K562 (cell line): ENCODE measurements around the gene ABCB9. TPM values are rescaled to one million over a fixed set of nuclear protein-coding genes. Genes with fewer than 3 reads are reported as not detected.

Experiments
- ADNP ChIP-seq: fragments of 200-800 bp; sonication (Bioruptor generic); IDR thresholded peaks from 2 replicates; pipeline ENCODE4 v1.6.1; 2016; ENCODE audit warnings: missing genetic modification characterization, missing compliant biosample characterization
- ARHGAP35 ChIP-seq: fragments of 450-650 bp; IDR thresholded peaks from 2 replicates; pipeline ENCODE4 v1.6.1; 2018; ENCODE audit not compliant: partially characterized antibody
- BACH1 ChIP-seq: fragments of 200-800 bp; sonication (Bioruptor generic); IDR thresholded peaks from 2 replicates; pipeline ENCODE4 v1.6.1; 2016; ENCODE audit warnings: missing genetic modification characterization, missing compliant biosample characterization
- CREB1 ChIP-seq, 2 experiments: sonication (generic) in 1 of 2; formaldehyde crosslinking in 1 of 2; IDR thresholded peaks; 2 replicates each; pipeline versions ENCODE4 v1.6.1 to v1.8.0; 2012 to 2022; ENCODE audit warnings: inconsistent platforms in 1 of 2, mild to moderate bottlenecking in 1 of 2, missing genetic modification reagents in 1 of 2, moderate library complexity in 1 of 2
- CREM ChIP-seq: IDR thresholded peaks from 2 replicates; pipeline ENCODE4 v1.6.1; 2014; ENCODE audit warnings: antibody characterized with exemption, low read depth
- FOSL1 ChIP-seq: fragments of 200-800 bp; sonication (Bioruptor generic); conservative IDR thresholded peaks from 2 replicates; pipeline ENCODE4 v1.6.1; 2016; ENCODE audit warnings: missing genetic modification characterization, missing compliant biosample characterization
- FOXP1 ChIP-seq: sonication (generic); formaldehyde crosslinking; IDR thresholded peaks from 2 replicates; pipeline ENCODE4 v1.8.0; 2022; ENCODE audit warnings: mild to moderate bottlenecking, missing genetic modification reagents
- GTF2E2 ChIP-seq: fragments of 200-800 bp; sonication (Bioruptor generic); IDR thresholded peaks from 2 replicates; pipeline ENCODE4 v1.6.1; 2016; ENCODE audit warnings: missing genetic modification characterization, missing compliant biosample characterization
- HMG20B ChIP-seq: fragments of 250-450 bp; sonication (Bioruptor Pico); IDR thresholded peaks from 2 replicates; pipeline ENCODE4 v1.5.0; 2021; ENCODE audit warnings: mild to moderate bottlenecking
- L3MBTL2 ChIP-seq: fragments of 450-650 bp; IDR thresholded peaks from 2 replicates; pipeline ENCODE4 v1.6.1; 2016; ENCODE audit warnings: mild to moderate bottlenecking, moderate library complexity
- MCM3 ChIP-seq: fragments of 450-650 bp; IDR thresholded peaks from 2 replicates; pipeline ENCODE4 v1.6.1; 2016
- MTA2 ChIP-seq: fragments of 450-650 bp; IDR thresholded peaks from 2 replicates; pipeline ENCODE4 v1.6.1; 2016; ENCODE audit warnings: low read depth
- RAD21 ChIP-seq, 2 experiments: fragments of 250-450 bp in 1 of 2; fragments of 450-650 bp in 1 of 2; sonication (Bioruptor Pico) in 1 of 2; formaldehyde crosslinking in 1 of 2; IDR thresholded peaks in 1 of 2; conservative IDR thresholded peaks in 1 of 2; 2 replicates each; pipeline versions ENCODE4 v1.4.0 to v1.8.0; 2020 to 2022; ENCODE audit warnings: mild to moderate bottlenecking in 2 of 2, moderate library complexity in 1 of 2
- THRAP3 ChIP-seq: fragments of 450-650 bp; IDR thresholded peaks from 2 replicates; pipeline ENCODE4 v1.6.1; 2016; ENCODE audit warnings: mild to moderate bottlenecking, inconsistent platforms, borderline replicate concordance
- TOE1 ChIP-seq, 2 experiments: fragments of 450-650 bp in 1 of 2; sonication (generic) in 1 of 2; formaldehyde crosslinking in 1 of 2; IDR thresholded peaks; 2 replicates each; pipeline versions ENCODE4 v1.7.1 to v1.8.0; 2016 to 2022; ENCODE audit warnings: borderline replicate concordance in 2 of 2, mild to moderate bottlenecking in 2 of 2, antibody characterized with exemption in 1 of 2, inconsistent platforms in 1 of 2, low read depth in 1 of 2, missing genetic modification reagents in 1 of 2, moderate library complexity in 1 of 2
- WHSC1 ChIP-seq: IDR thresholded peaks from one replicate; pipeline ENCODE4 v1.6.1; 2012; ENCODE audit warnings: low read length, control low read depth, inconsistent platforms
- ZBED1 ChIP-seq: IDR thresholded peaks from 2 replicates; pipeline ENCODE4 v1.6.1; 2014
- ZNF347 ChIP-seq: fragments of 450-650 bp; formaldehyde crosslinking; IDR thresholded peaks from 2 replicates; pipeline ENCODE4 v1.4.0; 2020; ENCODE audit warnings: low read depth, mild to moderate bottlenecking, moderate library complexity
- ZZZ3 ChIP-seq: fragments of 450-650 bp; IDR thresholded peaks from 2 replicates; pipeline ENCODE4 v1.6.1; 2016; ENCODE audit warnings: antibody characterized with exemption, mild to moderate bottlenecking, moderate library complexity
- polyA plus RNA-seq, 8 experiments: library from polyadenylated mRNA; depleted of rRNA in 4 of 8; stranded (reverse) in 5 of 8; unstranded in 3 of 8; fragments of >200 nt; fragmentation: Nextera tagmentation in 2 of 8; fragmentation: Illumina TruSeq in 1 of 8; extraction: Ambion mirVana in 2 of 8; extraction: Trizol in 1 of 8; gene quantifications; 2 replicates each; pipeline versions ENCODE4 v1.2.1 to v1.2.3, GENCODE V29; 2011 to 2014; ENCODE audit warnings: inconsistent platforms in 1 of 8, missing spikeins in 1 of 8
- total RNA-seq, 7 experiments: library from RNA; depleted of rRNA in 6 of 7; stranded (reverse); fragments of >200 nt in 6 of 7; fragmentation: Illumina TruSeq in 2 of 7; extraction: Trizol in 2 of 7; gene quantifications; 2 replicates each; pipeline versions ENCODE4 v1.2.1 to v1.2.3, GENCODE V29; 2011 to 2021; ENCODE audit warnings: low replicate concordance in 1 of 7
- TF ChIP-seq, protein P1 (sequence below): fragments of 250-450 bp; sonication (Bioruptor Pico); IDR thresholded peaks from 2 replicates; pipeline ENCODE4 v1.5.1; 2021; ENCODE audit warnings: mild to moderate bottlenecking
- TF ChIP-seq, protein P2 (sequence below), 2 experiments: fragments of 450-650 bp; IDR thresholded peaks; 2 replicates each; pipeline ENCODE4 v1.6.1; 2018; ENCODE audit warnings: mild to moderate bottlenecking in 2 of 2, low read depth in 1 of 2; ENCODE audit not compliant: partially characterized antibody in 2 of 2

ABCB9 gene
- total and polyA plus RNA-seq, 9 of the 15 experiments (the other 6 are each of a cell fraction or from before 2014, with no cell fraction given): 0.20 to 12.6 (median 6.2) TPM

DNA sequence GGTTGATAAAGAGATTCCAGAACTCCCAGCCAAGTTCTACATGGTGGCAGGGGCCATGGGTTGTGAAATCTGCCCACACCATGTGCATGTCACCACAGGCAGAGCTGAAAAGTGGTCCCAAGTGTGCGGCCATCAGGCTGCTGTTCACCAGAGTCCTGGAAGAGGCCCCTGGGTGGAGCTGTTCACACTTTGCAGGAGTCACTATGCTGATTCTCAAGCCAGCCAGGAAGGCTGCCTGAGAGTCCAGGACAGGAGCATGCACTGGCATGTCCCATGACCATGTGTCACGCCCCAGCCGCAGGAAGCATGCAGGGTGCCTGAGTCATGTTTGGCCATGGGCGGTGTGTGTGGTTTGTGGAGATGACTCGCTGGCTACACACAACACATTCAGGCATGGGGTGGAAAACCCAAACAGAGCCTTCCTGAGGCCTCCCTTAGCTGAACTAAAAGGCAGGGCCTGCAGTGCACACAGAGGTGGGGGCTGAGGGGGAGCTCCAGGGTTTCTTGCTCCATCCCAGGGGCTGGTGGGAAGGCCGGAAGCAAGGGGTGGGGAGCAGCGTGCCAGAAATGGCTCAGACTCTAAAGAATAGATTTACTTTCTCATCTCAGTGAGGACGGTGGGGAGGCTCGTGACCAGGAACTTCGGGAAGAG lies 19.4 kb downstream of the ABCB9 start (continued):
- TF ChIP-seq, protein P1, sequence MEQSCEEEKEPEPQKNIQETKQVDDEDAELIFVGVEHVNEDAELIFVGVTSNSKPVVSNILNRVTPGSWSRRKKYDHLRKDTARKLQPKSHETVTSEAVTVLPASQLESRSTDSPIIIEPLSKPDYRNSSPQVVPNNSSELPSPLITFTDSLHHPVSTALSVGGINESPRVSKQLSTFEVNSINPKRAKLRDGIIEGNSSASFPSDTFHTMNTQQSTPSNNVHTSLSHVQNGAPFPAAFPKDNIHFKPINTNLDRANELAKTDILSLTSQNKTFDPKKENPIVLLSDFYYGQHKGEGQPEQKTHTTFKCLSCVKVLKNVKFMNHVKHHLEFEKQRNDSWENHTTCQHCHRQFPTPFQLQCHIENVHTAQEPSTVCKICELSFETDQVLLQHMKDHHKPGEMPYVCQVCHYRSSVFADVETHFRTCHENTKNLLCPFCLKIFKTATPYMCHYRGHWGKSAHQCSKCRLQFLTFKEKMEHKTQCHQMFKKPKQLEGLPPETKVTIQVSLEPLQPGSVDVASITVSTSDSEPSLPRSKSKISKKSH: no peak
- TF ChIP-seq WHSC1 (no peak), L3MBTL2 (peak; percentile 42; the same call in 1 of the 2 replicates), TOE1 (IDR thresholded peaks at IDR 0.05; ENCODE audit: borderline replicate concordance) (peak; percentile 80; the same call in 1 of the 2 replicates), TOE1 (CRISPR knock-in tag; IDR thresholded peaks at IDR 0.05; ENCODE audit: borderline replicate concordance, low read depth) (no peak), ZBED1 (no peak), ADNP (tag) (no peak), MCM3 (no peak), MTA2 (no peak), FOXP1 (CRISPR knock-in tag) (no peak), ARHGAP35 (no peak), ZNF347 (CRISPR knock-in tag) (no peak), ZZZ3 (no peak), FOSL1 (tag) (peak; percentile 99), CREB1 (IDR thresholded peaks at IDR 0.05) (no peak), CREB1 (CRISPR knock-in tag; IDR thresholded peaks at IDR 0.05) (peak; percentile 46; the same call in 1 of the 2 replicates), BACH1 (tag) (peak; percentile 30; the same call in 1 of the 2 replicates), GTF2E2 (tag) (no peak), HMG20B (CRISPR knock-in tag) (no peak), THRAP3 (no peak), RAD21 (CRISPR knock-in tag; conservative IDR thresholded peaks at IDR 0.05 in 1 of 2, IDR thresholded peaks at IDR 0.05 in 1 of 2) (peak; percentile 23 to 61; a peak in 2 of 4 replicates), CREM (no peak; the same call in 1 of the 2 replicates)
- TF ChIP-seq, protein P2, sequence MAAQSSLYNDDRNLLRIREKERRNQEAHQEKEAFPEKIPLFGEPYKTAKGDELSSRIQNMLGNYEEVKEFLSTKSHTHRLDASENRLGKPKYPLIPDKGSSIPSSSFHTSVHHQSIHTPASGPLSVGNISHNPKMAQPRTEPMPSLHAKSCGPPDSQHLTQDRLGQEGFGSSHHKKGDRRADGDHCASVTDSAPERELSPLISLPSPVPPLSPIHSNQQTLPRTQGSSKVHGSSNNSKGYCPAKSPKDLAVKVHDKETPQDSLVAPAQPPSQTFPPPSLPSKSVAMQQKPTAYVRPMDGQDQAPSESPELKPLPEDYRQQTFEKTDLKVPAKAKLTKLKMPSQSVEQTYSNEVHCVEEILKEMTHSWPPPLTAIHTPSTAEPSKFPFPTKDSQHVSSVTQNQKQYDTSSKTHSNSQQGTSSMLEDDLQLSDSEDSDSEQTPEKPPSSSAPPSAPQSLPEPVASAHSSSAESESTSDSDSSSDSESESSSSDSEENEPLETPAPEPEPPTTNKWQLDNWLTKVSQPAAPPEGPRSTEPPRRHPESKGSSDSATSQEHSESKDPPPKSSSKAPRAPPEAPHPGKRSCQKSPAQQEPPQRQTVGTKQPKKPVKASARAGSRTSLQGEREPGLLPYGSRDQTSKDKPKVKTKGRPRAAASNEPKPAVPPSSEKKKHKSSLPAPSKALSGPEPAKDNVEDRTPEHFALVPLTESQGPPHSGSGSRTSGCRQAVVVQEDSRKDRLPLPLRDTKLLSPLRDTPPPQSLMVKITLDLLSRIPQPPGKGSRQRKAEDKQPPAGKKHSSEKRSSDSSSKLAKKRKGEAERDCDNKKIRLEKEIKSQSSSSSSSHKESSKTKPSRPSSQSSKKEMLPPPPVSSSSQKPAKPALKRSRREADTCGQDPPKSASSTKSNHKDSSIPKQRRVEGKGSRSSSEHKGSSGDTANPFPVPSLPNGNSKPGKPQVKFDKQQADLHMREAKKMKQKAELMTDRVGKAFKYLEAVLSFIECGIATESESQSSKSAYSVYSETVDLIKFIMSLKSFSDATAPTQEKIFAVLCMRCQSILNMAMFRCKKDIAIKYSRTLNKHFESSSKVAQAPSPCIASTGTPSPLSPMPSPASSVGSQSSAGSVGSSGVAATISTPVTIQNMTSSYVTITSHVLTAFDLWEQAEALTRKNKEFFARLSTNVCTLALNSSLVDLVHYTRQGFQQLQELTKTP (IDR thresholded peaks at IDR 0.05; ENCODE audit: low read depth in 1 of 2, partially characterized antibody in 2 of 2): no peak
